ENCODE measurements around the gene MISP3. TPM values are rescaled to one million over a fixed set of nuclear protein-coding genes. Genes with fewer than 3 reads are reported as not detected.

The MISP3 gene
- total and polyA plus RNA-seq, 9 of the 15 experiments (the other 6 are each of a cell fraction or from before 2014, with no cell fraction given), result 0.25 to 5.6 (median 1.6) TPM

GRCh38 chr19:14080887-14081796 lies 8.6 kb downstream of the MISP3 start (continued):
- TF ChIP-seq VEZF1 (CRISPR knock-in tag; IDR thresholded peaks at IDR 0.05), result peak; percentile 94
- TF ChIP-seq NCOA1 (IDR thresholded peaks at IDR 0.05; ENCODE audit: low read depth), result peak; percentile 82
- no peak for TF ChIP-seq ZNF3 (CRISPR knock-in tag; IDR thresholded peaks at IDR 0.05)
- TF ChIP-seq LEF1 (IDR thresholded peaks at IDR 0.05), result no peak
- TF ChIP-seq CBFA2T3 (IDR thresholded peaks at IDR 0.05), result no peak
- no peak for TF ChIP-seq BRD9 (IDR thresholded peaks at IDR 0.05; ENCODE audit: low read depth, partially characterized antibody)
- no peak for TF ChIP-seq ETV6 (IDR thresholded peaks at IDR 0.05; ENCODE audit: borderline replicate concordance in 1 of 2, low read depth in 2 of 2, low read length in 1 of 2)
- no peak for TF ChIP-seq ETV6 (CRISPR knock-in tag; IDR thresholded peaks at IDR 0.05; ENCODE audit: borderline replicate concordance)
- TF ChIP-seq ZNF696 (CRISPR knock-in tag; conservative IDR thresholded peaks at IDR 0.05), result no peak
- TF ChIP-seq ZNF583 (CRISPR knock-in tag; IDR thresholded peaks at IDR 0.05), result no peak
- TF ChIP-seq TCF7L2 (IDR thresholded peaks at IDR 0.05; ENCODE audit: low read depth, low read length), result no peak
- TF ChIP-seq E2F8 (IDR thresholded peaks at IDR 0.05; ENCODE audit: low read depth, partially characterized antibody), result peak; percentile 90
- TF ChIP-seq ZBTB8A (IDR thresholded peaks at IDR 0.05; ENCODE audit: partially characterized antibody), result no peak
- no peak for TF ChIP-seq RBM25 (IDR thresholded peaks at IDR 0.05; ENCODE audit: low read depth, low read length, severe bottlenecking)
- TF ChIP-seq SMAD2 (IDR thresholded peaks at IDR 0.05; ENCODE audit: low read depth, low read length), result no peak
- TF ChIP-seq POLR2G (IDR thresholded peaks at IDR 0.05; ENCODE audit: low read depth, low read length), result peak; percentile 93
- no peak for TF ChIP-seq HES1 (IDR thresholded peaks at IDR 0.05; ENCODE audit: low read depth)
- no peak for TF ChIP-seq ZNF354B (CRISPR knock-in tag; IDR thresholded peaks at IDR 0.05)
- no peak for TF ChIP-seq SMARCE1 (IDR thresholded peaks at IDR 0.05)
- TF ChIP-seq SP1 (CRISPR knock-in tag; IDR thresholded peaks at IDR 0.05), result peak; percentile 97
- TF ChIP-seq ZBTB34 (CRISPR knock-in tag; IDR thresholded peaks at IDR 0.05), result no peak
- no peak for TF ChIP-seq EHMT2 (IDR thresholded peaks at IDR 0.05)
- TF ChIP-seq SREBF1 (IDR thresholded peaks at IDR 0.05; ENCODE audit: borderline replicate concordance, low read depth, low read length), result no peak
- TF ChIP-seq HDAC2 (IDR thresholded peaks at IDR 0.05), result no peak
